SK-N-MC (cell line): ENCODE data around the gene XDH.

Source experiments
- DNase-seq: peaks from one replicate; pipeline ENCODE4 v3.0.0-alpha.2; 2011; ENCODE audit warnings: low read depth, low spot score
- H3K27ac ChIP-seq: fragments of 200-600 bp; sonication (generic); 2 replicates; pipeline ENCODE4 v1.5.1; 2016; ENCODE audit warnings: mixed run types
- H3K36me3 ChIP-seq: fragments of 200-600 bp; sonication (generic); 2 replicates; pipeline ENCODE4 v1.6.1; 2017; ENCODE audit warnings: antibody characterized with exemption, low read length, mixed read lengths; ENCODE audit not compliant: insufficient read depth
- H3K4me3 ChIP-seq: fragments of 200-600 bp; sonication (generic); 2 replicates; pipeline ENCODE4 v1.5.1; 2016
- H3K9ac ChIP-seq: fragments of 200-600 bp; sonication (generic); 2 replicates; pipeline ENCODE4 v1.8.0; 2017; ENCODE audit warnings: mixed run types, mixed read lengths; ENCODE audit not compliant: insufficient read length
- H3K9me3 ChIP-seq: fragments of 200-600 bp; sonication (generic); 2 replicates; pipeline ENCODE4 v1.6.1; 2017; ENCODE audit warnings: low read depth, mild to moderate bottlenecking, antibody characterized with exemption, low read length, moderate library complexity, mixed read lengths
- EZH2 ChIP-seq: fragments of 200-600 bp; sonication (generic); IDR thresholded peaks from one replicate; pipeline ENCODE4 v1.6.1; 2017; ENCODE audit warnings: antibody characterized with exemption
- FOXP2 ChIP-seq: optimal IDR thresholded peaks from 2 replicates; pipeline ENCODE3; 2011; ENCODE audit warnings: mild to moderate bottlenecking, moderate library complexity; ENCODE audit not compliant: insufficient read depth; ENCODE audit errors: extremely low read length, control extremely low read depth
- POLR2AphosphoS5 ChIP-seq: IDR thresholded peaks from 2 replicates; pipeline ENCODE4 v1.6.1; 2012; ENCODE audit warnings: mild to moderate bottlenecking, low read depth, low read length, borderline replicate concordance

The XDH gene

DNA sequence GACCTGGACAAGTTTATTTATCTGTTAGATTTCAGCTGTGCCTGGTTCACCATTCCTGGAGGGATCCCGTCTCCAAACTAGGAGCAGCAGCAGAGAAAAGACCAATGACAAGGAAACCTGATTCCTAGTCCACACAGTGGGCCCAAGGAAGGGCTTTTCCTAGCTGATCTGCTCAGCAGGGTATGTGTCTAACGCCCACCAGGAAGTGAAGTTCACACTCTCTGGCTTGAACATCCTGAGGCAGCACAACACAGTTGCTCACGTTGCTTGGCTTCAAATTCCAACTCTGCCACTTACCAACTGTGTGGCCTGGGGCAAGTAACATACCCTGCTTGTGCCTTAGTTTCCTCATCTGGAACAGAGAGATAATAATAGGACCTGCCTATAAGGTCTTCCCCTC lies 42.9 kb downstream of the XDH start:
- no peak overlapping the region for H3K27ac ChIP-seq
- TF ChIP-seq FOXP2, result no peak
- DNase-seq, result no peak

DNA sequence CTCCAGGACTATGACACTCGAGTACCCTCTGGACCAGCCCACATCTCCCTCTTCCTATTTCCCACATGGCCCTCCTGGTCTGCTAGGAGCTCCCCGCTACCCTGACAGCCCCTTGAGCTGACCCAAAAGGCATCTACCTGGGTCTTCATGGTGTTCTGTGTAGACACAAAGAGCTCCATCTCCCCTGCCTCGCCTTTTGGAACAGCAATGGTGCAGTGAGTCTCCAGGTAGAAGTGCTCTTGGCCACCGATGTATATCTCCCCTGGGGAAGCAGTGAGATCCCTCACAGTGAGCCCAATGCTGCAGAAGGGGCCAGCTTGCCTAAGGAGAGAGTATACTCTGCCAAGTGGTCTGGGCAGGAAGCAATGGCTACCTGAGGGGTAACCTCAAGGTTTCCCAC lies 47.8 kb downstream of the XDH start:
- DNase-seq, result no peak
- no peak overlapping the region for H3K27ac ChIP-seq
- no peaks in the 10 kb centered on the region for H3K9me3 ChIP-seq
- no peak overlapping the region for H3K9ac ChIP-seq
- H3K4me3 ChIP-seq, result no peak overlapping the region
- H3K36me3 ChIP-seq, result no peaks in the 10 kb centered on the region
- TF ChIP-seq EZH2 (no peak), POLR2AphosphoS5 (no peak), FOXP2 (no peak)

More for the DNA sequence above, 42.9 kb downstream of the XDH start:
- H3K9me3 ChIP-seq, result no peaks in the 10 kb centered on the region
- H3K36me3 ChIP-seq, result no peaks in the 10 kb centered on the region
- H3K9ac ChIP-seq, result no peak overlapping the region
- no peak overlapping the region for H3K4me3 ChIP-seq

DNA sequence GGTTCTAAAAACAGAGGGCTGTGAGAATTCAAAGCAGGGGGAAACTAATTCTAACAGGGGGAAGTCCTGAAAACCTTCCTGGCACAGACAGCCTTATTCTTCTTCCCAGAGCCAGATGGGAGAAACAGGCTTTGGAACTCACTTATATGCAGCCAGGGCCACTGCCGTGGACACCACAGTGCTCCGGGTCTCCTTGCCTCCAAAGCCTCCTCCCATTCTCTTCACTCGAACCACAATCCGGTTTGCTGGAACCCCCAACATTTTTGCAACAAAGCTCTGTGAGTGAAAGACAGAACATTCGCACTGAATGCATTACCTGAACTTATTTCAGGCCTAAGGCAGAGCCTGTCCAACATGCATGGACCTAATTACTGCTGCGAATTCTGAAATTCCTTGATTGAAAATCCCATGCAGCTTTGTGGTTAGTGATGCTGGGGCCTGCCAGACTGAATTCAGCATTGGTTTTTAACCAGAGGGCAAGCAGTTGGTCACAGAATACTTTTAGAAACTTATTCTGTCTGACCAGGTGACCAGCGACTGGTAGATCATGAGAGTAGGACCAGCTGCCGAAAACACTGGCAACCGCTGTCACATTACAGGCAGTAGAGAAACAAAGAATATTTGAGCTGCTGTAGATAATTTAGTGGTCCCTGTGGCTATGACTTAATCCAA lies 48.6 kb downstream of the XDH start:
- H3K36me3 ChIP-seq, result no peaks in the 10 kb centered on the region
- no peak overlapping the region for H3K27ac ChIP-seq
- DNase-seq, result no peak
- no peak overlapping the region for H3K9ac ChIP-seq
- TF ChIP-seq FOXP2, result no peak
- TF ChIP-seq POLR2AphosphoS5, result no peak
- no peak for TF ChIP-seq EZH2
- no peak overlapping the region for H3K4me3 ChIP-seq
- no peaks in the 10 kb centered on the region for H3K9me3 ChIP-seq

DNA sequence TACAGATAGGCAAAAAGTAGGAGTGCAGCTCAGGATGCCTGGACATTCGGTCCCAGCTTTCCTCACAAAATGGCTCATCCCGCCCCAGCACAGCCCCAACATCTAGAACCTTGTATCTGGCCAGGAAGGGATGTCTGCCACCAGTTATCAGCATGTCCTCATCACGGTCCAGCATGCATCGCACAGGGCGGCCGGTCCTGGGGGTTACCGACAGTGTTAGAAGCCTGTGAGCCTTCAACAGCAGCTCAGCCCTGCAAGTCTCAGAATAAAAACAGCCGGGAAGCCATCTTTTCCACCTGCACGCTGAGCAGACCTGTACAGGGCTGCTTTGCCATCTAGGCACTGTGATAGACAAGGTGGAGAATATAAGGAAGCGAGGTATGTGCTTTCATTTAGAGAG lies 49.2 kb downstream of the XDH start:
- H3K36me3 ChIP-seq, result no peaks in the 10 kb centered on the region
- H3K9me3 ChIP-seq, result no peaks in the 10 kb centered on the region
- TF ChIP-seq EZH2 (no peak), FOXP2 (no peak), POLR2AphosphoS5 (no peak)
- H3K4me3 ChIP-seq, result no peak overlapping the region
- no peak for DNase-seq
- H3K9ac ChIP-seq, result no peak overlapping the region
- no peak overlapping the region for H3K27ac ChIP-seq

DNA sequence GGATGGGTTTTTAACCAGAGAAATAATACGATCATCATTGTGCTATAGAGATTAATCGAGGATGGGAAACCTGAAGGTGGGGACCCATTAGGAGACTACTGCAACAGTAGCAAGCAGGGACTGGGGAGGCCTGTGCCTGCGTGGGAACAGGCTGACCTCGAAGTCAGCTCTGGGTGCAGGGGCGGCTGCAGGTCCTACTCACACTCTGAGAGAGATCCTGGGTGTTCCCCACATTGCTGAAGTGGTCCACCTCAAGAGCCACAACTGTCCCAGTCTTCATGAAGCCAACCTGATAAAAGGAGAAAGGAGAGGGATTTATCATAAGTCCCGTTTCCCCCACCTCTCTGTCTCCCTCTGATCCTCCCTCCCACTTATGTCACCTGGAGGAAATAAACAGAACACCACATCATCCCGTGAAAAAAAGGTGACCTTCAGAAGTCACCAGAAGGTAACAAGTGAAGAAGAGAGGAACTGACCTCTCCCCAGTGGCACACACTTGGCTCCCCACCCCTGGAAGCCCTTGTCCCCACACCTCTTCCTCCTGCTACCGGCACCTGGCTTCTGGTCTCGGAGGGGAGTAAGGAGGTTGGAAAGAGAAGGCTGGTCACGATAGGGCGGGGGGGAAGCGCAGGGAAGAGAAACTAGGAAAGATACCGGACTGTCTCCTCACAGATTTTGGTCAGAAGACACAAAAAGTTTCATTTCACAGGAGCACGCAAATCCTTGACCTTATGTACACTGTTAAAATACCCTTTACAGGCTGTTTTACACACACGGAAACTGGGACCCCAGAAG lies 50.4 kb downstream of the XDH start:
- Histone ChIP-seq H3K27ac (no peak overlapping the region), H3K4me3 (no peak overlapping the region), H3K36me3 (no peaks in the 10 kb centered on the region), H3K9me3 (no peaks in the 10 kb centered on the region), H3K9ac (no peak overlapping the region)
- no peak for DNase-seq
- TF ChIP-seq EZH2, result no peak
- no peak for TF ChIP-seq FOXP2
- no peak for TF ChIP-seq POLR2AphosphoS5

DNA sequence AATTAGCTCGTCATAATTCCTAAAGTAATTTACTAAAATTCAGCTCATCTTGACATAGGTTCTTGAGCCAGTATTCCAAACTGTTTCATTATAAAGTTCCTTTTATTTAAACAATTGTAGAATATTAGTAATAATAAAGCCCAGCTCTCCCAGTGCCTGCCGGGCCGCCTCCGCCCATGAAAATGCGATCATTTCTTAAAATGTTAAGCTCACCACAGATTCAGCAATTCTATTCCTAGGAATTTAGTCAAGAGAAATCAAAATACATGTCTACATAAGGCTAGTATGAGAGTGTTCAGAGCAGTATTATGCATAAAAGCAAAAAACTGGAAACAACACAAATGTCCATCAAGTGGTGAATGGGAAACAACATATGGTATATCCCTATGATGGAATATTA lies 52.0 kb downstream of the XDH start:
- TF ChIP-seq FOXP2, result no peak
- TF ChIP-seq POLR2AphosphoS5, result no peak
- no peak for TF ChIP-seq EZH2
- DNase-seq, result no peak
- no peak overlapping the region for H3K9ac ChIP-seq
- no peak overlapping the region for H3K27ac ChIP-seq
- H3K4me3 ChIP-seq, result no peak overlapping the region
- H3K9me3 ChIP-seq, result no peaks in the 10 kb centered on the region
- H3K36me3 ChIP-seq, result no peaks in the 10 kb centered on the region

DNA sequence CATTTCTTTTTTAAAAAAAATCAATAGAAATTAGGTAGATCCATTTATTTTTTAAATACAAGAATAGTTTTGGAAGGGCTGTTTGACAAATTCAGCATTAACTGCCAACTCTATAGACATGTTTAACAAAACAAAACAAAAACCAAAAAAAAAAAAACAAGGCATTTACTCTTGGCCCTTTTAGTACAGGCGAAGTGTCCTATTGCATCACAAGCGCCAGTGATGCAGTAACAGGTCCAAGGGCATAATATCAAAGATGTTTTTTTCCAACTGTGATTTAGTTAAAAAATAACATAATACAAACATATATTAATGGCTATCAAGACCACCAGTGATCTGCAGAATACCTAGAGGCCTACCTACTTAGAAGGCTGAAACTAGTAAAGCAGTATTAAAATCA lies 55.3 kb downstream of the XDH start:
- TF ChIP-seq POLR2AphosphoS5 (no peak), FOXP2 (no peak), EZH2 (no peak)
- Histone ChIP-seq H3K9me3 (no peaks in the 10 kb centered on the region), H3K36me3 (no peaks in the 10 kb centered on the region), H3K27ac (no peak overlapping the region), H3K4me3 (no peak overlapping the region), H3K9ac (no peak overlapping the region)
- no peak for DNase-seq

DNA sequence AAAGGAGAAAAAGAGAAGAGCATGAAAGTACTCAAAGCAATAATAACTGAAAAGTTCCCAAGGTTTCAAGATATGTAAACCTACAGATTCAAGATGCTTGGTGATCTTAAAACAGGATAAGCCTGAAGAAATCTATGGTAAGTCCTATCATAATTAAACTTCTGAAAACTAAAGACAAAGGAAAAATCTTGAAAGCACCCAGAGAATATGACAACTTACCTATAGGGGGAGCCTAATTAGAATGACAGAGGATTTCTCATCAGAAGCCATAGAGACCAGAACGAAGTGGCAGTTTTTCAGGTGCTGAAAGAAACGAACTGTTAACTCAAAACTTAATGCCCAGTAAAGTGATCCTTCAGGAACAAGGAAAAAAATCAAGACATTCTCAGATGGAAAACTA lies 59.7 kb downstream of the XDH start:
- no peak overlapping the region for H3K27ac ChIP-seq
- no peak overlapping the region for H3K9ac ChIP-seq
- TF ChIP-seq POLR2AphosphoS5 (no peak), EZH2 (no peak), FOXP2 (no peak)
- no peaks in the 10 kb centered on the region for H3K36me3 ChIP-seq
- DNase-seq, result no peak
- H3K4me3 ChIP-seq, result no peak overlapping the region
- no peaks in the 10 kb centered on the region for H3K9me3 ChIP-seq

DNA sequence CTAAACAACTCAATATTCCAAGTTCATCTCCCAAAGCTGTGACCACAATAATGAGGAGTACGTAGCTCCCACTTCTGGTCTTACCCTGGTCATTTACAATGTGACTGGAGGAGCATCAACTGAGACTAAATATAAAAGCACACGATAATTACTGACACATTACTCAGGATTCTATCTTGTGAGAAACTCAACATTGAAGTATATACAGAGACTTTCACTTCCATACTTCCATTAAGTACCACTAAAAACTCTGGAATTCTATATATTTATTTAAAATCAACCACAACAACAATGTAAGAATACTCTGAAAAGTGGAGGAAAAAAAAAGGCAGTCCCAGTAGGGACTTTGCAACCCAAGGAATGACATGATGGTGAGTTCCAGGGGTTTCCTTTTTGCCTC lies 61.4 kb downstream of the XDH start:
- no peak for DNase-seq
- no peaks in the 10 kb centered on the region for H3K9me3 ChIP-seq
- H3K36me3 ChIP-seq, result no peaks in the 10 kb centered on the region
- TF ChIP-seq EZH2 (no peak), POLR2AphosphoS5 (no peak), FOXP2 (no peak)
- no peak overlapping the region for H3K27ac ChIP-seq
- H3K9ac ChIP-seq, result no peak overlapping the region
- H3K4me3 ChIP-seq, result no peak overlapping the region
